ENCODE data around the gene TSBP1. TPM values are rescaled to one million over a fixed set of nuclear protein-coding genes. Genes with fewer than 3 reads are reported as not detected.

The TSBP1 gene
- total RNA-seq, 1 experiment from 2014 or later: not detected

DNA sequence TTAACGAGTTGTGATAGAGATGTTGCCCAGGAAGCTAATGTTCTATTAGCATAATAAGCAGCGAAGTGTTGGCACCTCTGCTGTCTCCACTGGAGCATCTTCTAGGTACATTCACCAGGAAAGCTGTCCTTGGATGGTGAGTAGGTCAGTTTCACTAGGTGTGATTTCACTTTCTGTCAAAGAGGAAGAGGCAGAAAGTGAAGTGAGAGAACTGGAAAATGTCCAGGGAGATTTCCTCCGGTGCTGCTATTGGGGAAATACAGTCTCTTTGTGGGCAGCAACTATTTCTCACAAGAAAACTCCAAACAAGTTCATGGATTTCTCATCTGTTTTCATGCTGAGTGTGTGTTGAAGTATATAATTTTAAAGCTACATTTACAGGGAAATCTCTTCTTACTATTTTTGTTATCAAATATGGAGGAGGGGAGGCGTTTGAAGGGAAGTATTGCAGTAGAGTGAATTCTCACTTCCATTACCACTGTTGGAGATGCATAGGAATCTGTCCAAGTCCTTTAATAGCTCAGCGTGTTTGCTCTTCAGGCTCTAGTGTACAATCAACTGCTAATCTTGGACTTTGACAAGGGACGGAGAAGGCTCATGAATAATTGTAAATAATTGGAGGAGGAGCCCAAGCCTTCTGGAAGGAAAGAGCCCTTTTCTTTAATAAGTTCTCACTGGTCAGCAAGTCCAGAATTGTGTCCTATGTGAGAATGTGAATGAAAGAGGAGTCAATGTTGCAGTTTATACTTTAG lies 16.1 kb upstream of the TSBP1 start (continued):
- TF ChIP-seq SP1 (IDR thresholded peaks at IDR 0.05; ENCODE audit: low read depth) (no peak), ELF1 (IDR thresholded peaks at IDR 0.05; ENCODE audit: borderline replicate concordance, low read depth) (no peak), ZFX (IDR thresholded peaks at IDR 0.05) (no peak), EGR1 (IDR thresholded peaks at IDR 0.05; ENCODE audit: low read depth) (no peak), POLR2A (IDR thresholded peaks at IDR 0.05; ENCODE audit: borderline replicate concordance, extremely low read depth, insufficient read depth, insufficient read length) (no peak), SIN3A (IDR thresholded peaks at IDR 0.05; ENCODE audit: low read depth) (no peak)

DNA sequence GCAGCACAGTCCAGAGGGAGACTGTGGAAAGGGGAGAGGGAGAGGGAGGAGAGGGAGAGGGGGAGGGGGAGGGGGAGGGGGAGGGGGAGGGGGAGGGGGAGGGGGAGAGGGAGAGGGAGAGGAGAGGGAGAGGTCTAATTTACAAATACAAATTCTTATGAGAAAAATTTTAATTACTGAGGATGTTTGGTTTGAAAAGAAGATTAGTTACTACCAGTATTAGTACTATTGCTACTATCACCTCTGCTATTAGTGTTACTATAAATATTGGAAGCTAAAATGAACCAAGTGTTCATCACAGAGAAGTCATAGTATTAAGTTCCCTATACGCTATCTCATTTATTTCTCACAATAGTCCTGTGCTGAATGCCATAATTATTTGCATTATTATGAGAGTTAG lies 14.3 kb upstream of the TSBP1 start:
- Histone ChIP-seq H3K9me3 (ENCODE audit: control insufficient read depth in 1 of 2, insufficient read depth in 1 of 2, low read depth in 1 of 2, low read length in 2 of 2) (no peaks in the 10 kb centered on the region), H3K4me3 (replicated peaks in 1 of 2; ENCODE audit: low read depth in 1 of 2, low read length in 2 of 2) (no peak overlapping the region), H3K4me1 (ENCODE audit: control insufficient read depth in 1 of 2, insufficient read depth in 2 of 2, low read length in 2 of 2) (no peaks in the 10 kb centered on the region), H3K9ac (ENCODE audit: low read length) (no peak overlapping the region), H3K4me2 (ENCODE audit: low read length) (no peak overlapping the region), H4K20me1 (ENCODE audit: insufficient read depth) (no peaks in the 10 kb centered on the region), H3K27ac (ENCODE audit: low read depth, low read length) (no peak overlapping the region), H3K9me2 (ENCODE audit: insufficient read depth) (no peaks in the 10 kb centered on the region), H3K79me2 (ENCODE audit: insufficient read depth, low read length) (no peaks in the 10 kb centered on the region), H2AFZ (ENCODE audit: low read depth, low read length, poor library complexity, severe bottlenecking) (no peak overlapping the region), H3K27me3 (ENCODE audit: insufficient read depth, low read length) (peaks cover 4% of the 10 kb centered on the region; the same call in 1 of the 2 replicates), H3K36me3 (ENCODE audit: control insufficient read depth in 1 of 2, insufficient read depth in 2 of 2, low read length in 2 of 2) (no peaks in the 10 kb centered on the region)
- no TSS peak for BruUV-seq (replicated peaks)
- TF ChIP-seq, protein P1, sequence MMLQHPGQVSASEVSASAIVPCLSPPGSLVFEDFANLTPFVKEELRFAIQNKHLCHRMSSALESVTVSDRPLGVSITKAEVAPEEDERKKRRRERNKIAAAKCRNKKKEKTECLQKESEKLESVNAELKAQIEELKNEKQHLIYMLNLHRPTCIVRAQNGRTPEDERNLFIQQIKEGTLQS (IDR thresholded peaks at IDR 0.05): no peak
- TF ChIP-seq ZFX (IDR thresholded peaks at IDR 0.05): no peak
- no peak for TF ChIP-seq SIN3A (IDR thresholded peaks at IDR 0.05; ENCODE audit: low read depth)
- no peak for TF ChIP-seq YY1 (IDR thresholded peaks at IDR 0.05; ENCODE audit: extremely low read depth, insufficient replicate concordance, low read depth, low read length)
- no peak for TF ChIP-seq CEBPB (IDR thresholded peaks at IDR 0.05; ENCODE audit: low read depth)
- TF ChIP-seq, protein P2, sequence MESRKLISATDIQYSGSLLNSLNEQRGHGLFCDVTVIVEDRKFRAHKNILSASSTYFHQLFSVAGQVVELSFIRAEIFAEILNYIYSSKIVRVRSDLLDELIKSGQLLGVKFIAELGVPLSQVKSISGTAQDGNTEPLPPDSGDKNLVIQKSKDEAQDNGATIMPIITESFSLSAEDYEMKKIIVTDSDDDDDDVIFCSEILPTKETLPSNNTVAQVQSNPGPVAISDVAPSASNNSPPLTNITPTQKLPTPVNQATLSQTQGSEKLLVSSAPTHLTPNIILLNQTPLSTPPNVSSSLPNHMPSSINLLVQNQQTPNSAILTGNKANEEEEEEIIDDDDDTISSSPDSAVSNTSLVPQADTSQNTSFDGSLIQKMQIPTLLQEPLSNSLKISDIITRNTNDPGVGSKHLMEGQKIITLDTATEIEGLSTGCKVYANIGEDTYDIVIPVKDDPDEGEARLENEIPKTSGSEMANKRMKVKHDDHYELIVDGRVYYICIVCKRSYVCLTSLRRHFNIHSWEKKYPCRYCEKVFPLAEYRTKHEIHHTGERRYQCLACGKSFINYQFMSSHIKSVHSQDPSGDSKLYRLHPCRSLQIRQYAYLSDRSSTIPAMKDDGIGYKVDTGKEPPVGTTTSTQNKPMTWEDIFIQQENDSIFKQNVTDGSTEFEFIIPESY (IDR thresholded peaks at IDR 0.05; ENCODE audit: extremely low read depth, insufficient replicate concordance, low read length): no peak
- no peak for TF ChIP-seq RAD21 (IDR thresholded peaks at IDR 0.05; ENCODE audit: low read depth)
- TF ChIP-seq POLR2AphosphoS5 (IDR thresholded peaks at IDR 0.05; ENCODE audit: low read depth, low read length): no peak
- no peak for TF ChIP-seq ELF1 (IDR thresholded peaks at IDR 0.05; ENCODE audit: borderline replicate concordance, low read depth)
- TF ChIP-seq SRF (IDR thresholded peaks at IDR 0.05; ENCODE audit: low read depth): no peak
- TF ChIP-seq CBX3 (IDR thresholded peaks at IDR 0.05; ENCODE audit: low read depth): no peak
- no peak for TF ChIP-seq JUND (IDR thresholded peaks at IDR 0.05)
- TF ChIP-seq POLR2A (IDR thresholded peaks at IDR 0.05; ENCODE audit: borderline replicate concordance, extremely low read depth, insufficient read depth, insufficient read length): no peak
- no peak for TF ChIP-seq ZNF274 (IDR thresholded peaks at IDR 0.05; ENCODE audit: low read depth, low read length)
- TF ChIP-seq, protein P3, sequence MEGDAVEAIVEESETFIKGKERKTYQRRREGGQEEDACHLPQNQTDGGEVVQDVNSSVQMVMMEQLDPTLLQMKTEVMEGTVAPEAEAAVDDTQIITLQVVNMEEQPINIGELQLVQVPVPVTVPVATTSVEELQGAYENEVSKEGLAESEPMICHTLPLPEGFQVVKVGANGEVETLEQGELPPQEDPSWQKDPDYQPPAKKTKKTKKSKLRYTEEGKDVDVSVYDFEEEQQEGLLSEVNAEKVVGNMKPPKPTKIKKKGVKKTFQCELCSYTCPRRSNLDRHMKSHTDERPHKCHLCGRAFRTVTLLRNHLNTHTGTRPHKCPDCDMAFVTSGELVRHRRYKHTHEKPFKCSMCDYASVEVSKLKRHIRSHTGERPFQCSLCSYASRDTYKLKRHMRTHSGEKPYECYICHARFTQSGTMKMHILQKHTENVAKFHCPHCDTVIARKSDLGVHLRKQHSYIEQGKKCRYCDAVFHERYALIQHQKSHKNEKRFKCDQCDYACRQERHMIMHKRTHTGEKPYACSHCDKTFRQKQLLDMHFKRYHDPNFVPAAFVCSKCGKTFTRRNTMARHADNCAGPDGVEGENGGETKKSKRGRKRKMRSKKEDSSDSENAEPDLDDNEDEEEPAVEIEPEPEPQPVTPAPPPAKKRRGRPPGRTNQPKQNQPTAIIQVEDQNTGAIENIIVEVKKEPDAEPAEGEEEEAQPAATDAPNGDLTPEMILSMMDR (IDR thresholded peaks at IDR 0.05 in 2 of 3, conservative IDR thresholded peaks at IDR 0.05 in 1 of 3; ENCODE audit: borderline replicate concordance in 1 of 3, insufficient read depth in 1 of 3, low read depth in 2 of 3, low read length in 2 of 3): no peak
- no peak for TF ChIP-seq FOSL1 (IDR thresholded peaks at IDR 0.05; ENCODE audit: low read depth)
- no peak for TF ChIP-seq EGR1 (IDR thresholded peaks at IDR 0.05; ENCODE audit: low read depth)
- no peak for TF ChIP-seq TCF7L2 (IDR thresholded peaks at IDR 0.05; ENCODE audit: borderline replicate concordance, extremely low read depth, insufficient read depth, insufficient read length)
- TF ChIP-seq EZH2phosphoT487 (IDR thresholded peaks at IDR 0.05; ENCODE audit: borderline replicate concordance): no peak
- no peak for TF ChIP-seq EZH2 (IDR thresholded peaks at IDR 0.05)
- intact Hi-C loops (cut with micrococcal nuclease): no loop called here
- DNase-seq (ENCODE audit: low read depth, low spot score) (no peak), ATAC-seq (no peak)
- CTCF ChIA-PET: interaction anchor here (1.1 to 1.3 kb wide), 2 partner anchors 141 to 482 kb away, joined by 3 read pairs; no protein-coding TSS in a partner anchor
- RAD21 ChIA-PET (ENCODE audit: low non-redundant PET in 1 of 2, low total read pairs in 2 of 2, uncharacterized antibody in 2 of 2, unreplicated experiment in 2 of 2): no interaction called here
- POLR2A ChIA-PET: no interaction called here

All from HCT116 (cell line).